CD4-positive, alpha-beta T cell (primary cell): Measurements from ENCODE around the gene SHROOM2. TPM values are rescaled to one million over a fixed set of nuclear protein-coding genes. Genes with fewer than 3 reads are reported as not detected.

Source experiments
- ATAC-seq: fragments of 200-7000 bp; cut with Tn5 transposase; one replicate; pipeline ENCODE4 v1.10.0; 2022; ENCODE audit warnings: mild to moderate bottlenecking; ENCODE audit not compliant: poor library complexity
- CTCF ChIA-PET: fragments of 350-600 bp; sonication (Branson Sonifier 250); formaldehyde crosslinking; loops from one replicate; lab custom pipeline; 2021; ENCODE audit warnings: antibody characterized with exemption, inconsistent platforms; lab: Charles Lee
- POLR2A ChIA-PET: fragments of 350-600 bp; sonication (Branson Sonifier 250); formaldehyde crosslinking; loops from one replicate; lab custom pipeline; 2021; ENCODE audit warnings: antibody characterized with exemption, inconsistent platforms; lab: Charles Lee
- DNase-seq, 14 experiments: peaks; one replicate each; pipeline ENCODE4 v3.0.0-alpha.2; 2013 to 2020; ENCODE audit warnings: mixed read lengths in 2 of 14
- H3K27ac ChIP-seq, 2 donors: one replicate each; pipeline versions ENCODE4 v1.5.1 to v1.7.0; 2013; ENCODE audit warnings: low read length in 2 of 2, low read depth in 1 of 2, mild to moderate bottlenecking in 1 of 2
- H3K27me3 ChIP-seq, 2 experiments: 1 replicate in 1 of 2; 2 replicates in 1 of 2; pipeline versions ENCODE4 v1.6.1 to v1.7.0; 2013; ENCODE audit warnings: low read length in 2 of 2, control low read depth in 1 of 2, mild to moderate bottlenecking in 1 of 2, moderate library complexity in 1 of 2; ENCODE audit not compliant: insufficient read depth in 2 of 2, control insufficient read depth in 1 of 2
- H3K36me3 ChIP-seq: one replicate; pipeline ENCODE4 v1.6.1; 2013; ENCODE audit warnings: low read length, control low read depth; ENCODE audit not compliant: insufficient read depth
- H3K4me1 ChIP-seq: one replicate; pipeline ENCODE4 v1.6.1; 2013; ENCODE audit warnings: low read length, control low read depth; ENCODE audit not compliant: insufficient read depth
- H3K4me3 ChIP-seq: one replicate; pipeline ENCODE4 v1.5.1; 2013; ENCODE audit warnings: mild to moderate bottlenecking, low read length, moderate library complexity
- H3K9me3 ChIP-seq, 2 experiments: 1 replicate in 1 of 2; 2 replicates in 1 of 2; pipeline versions ENCODE4 v1.6.1 to v1.7.0; 2013; ENCODE audit warnings: low read length in 2 of 2, mild to moderate bottlenecking in 2 of 2, control low read depth in 1 of 2, moderate library complexity in 1 of 2; ENCODE audit not compliant: control insufficient read depth in 1 of 2, insufficient read depth in 1 of 2
- H3K27ac Mint-ChIP-seq: one replicate; pipeline ENCODE4 v1.8.0; 2020; ENCODE audit warnings: mixed read lengths
- H3K27me3 Mint-ChIP-seq: one replicate; pipeline ENCODE4 v1.8.0; 2021; ENCODE audit warnings: mixed read lengths
- H3K36me3 Mint-ChIP-seq: one replicate; pipeline ENCODE4 v1.8.0; 2021; ENCODE audit warnings: low read depth, mixed read lengths
- H3K4me1 Mint-ChIP-seq: one replicate; pipeline ENCODE4 v1.8.0; 2021; ENCODE audit warnings: low read depth, mixed read lengths
- H3K4me3 Mint-ChIP-seq: one replicate; pipeline ENCODE4 v1.8.0; 2020; ENCODE audit warnings: mild to moderate bottlenecking, mixed read lengths
- H3K9me3 Mint-ChIP-seq: one replicate; pipeline ENCODE4 v1.8.0; 2020; ENCODE audit warnings: mixed read lengths
- intact Hi-C, 2 experiments: fragments of 100-400 bp; cut with DNase I in 1 of 2; cut with micrococcal nuclease in 1 of 2; formaldehyde crosslinking; loops; one replicate each; pipeline versions ENCODE4 v1.15.1 to v1.9.0; 2023 to 2025; cut with DNase I, micrococcal nuclease
- total RNA-seq, 174 experiments: library from RNA in 2 of 174; stranded (reverse) in 2 of 174; gene quantifications; one replicate each; pipeline ENCODE4 v1.2.3 and lab custom pipeline; 2021 to 2026
- TF ChIP-seq, protein P1 (sequence below): fragments of 200-600 bp; IDR thresholded peaks from one replicate; pipeline ENCODE4 v1.8.0; 2022; ENCODE audit warnings: antibody characterized with exemption, mild to moderate bottlenecking

SHROOM2 gene
- total RNA-seq, 2 experiments from 2014 or later = not detected

DNA sequence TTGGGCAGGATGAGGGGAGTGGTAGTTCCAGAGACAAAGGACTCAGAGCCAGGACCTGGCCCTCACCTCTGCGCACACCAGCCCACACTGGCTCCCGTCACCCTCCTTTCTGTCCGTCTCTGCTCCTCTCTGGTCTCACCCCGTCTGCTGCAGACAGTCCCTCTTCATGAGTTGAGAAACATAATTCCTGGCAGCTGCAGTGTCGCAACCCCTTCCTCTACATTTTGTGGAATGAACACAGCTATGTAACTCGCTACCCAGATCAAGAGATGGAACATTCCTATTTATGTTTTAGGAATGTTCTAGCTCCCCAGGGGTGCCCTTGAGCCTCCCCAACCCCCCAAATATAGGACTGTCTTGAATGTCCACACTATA is 59.3 kb downstream of the SHROOM2 start:
- no peaks in the 10 kb centered on the region for H3K9me3 Mint-ChIP-seq
- no peak overlapping the region for H3K4me3 Mint-ChIP-seq
- TF ChIP-seq, protein P1, sequence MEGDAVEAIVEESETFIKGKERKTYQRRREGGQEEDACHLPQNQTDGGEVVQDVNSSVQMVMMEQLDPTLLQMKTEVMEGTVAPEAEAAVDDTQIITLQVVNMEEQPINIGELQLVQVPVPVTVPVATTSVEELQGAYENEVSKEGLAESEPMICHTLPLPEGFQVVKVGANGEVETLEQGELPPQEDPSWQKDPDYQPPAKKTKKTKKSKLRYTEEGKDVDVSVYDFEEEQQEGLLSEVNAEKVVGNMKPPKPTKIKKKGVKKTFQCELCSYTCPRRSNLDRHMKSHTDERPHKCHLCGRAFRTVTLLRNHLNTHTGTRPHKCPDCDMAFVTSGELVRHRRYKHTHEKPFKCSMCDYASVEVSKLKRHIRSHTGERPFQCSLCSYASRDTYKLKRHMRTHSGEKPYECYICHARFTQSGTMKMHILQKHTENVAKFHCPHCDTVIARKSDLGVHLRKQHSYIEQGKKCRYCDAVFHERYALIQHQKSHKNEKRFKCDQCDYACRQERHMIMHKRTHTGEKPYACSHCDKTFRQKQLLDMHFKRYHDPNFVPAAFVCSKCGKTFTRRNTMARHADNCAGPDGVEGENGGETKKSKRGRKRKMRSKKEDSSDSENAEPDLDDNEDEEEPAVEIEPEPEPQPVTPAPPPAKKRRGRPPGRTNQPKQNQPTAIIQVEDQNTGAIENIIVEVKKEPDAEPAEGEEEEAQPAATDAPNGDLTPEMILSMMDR = no peak
- no peak overlapping the region for H3K27ac Mint-ChIP-seq
- Histone ChIP-seq H3K27ac (no peak overlapping the region), H3K27me3 (no peaks in the 10 kb centered on the region), H3K4me3 (no peak overlapping the region), H3K9me3 (no peaks in the 10 kb centered on the region), H3K36me3 (no peaks in the 10 kb centered on the region), H3K4me1 (no peaks in the 10 kb centered on the region)
- H3K4me1 Mint-ChIP-seq = no peaks in the 10 kb centered on the region
- intact Hi-C loops = no loop called here
- POLR2A ChIA-PET = no interaction called here
- DNase-seq = no peak
- H3K27me3 Mint-ChIP-seq = peaks cover 13% of the 10 kb centered on the region
- H3K36me3 Mint-ChIP-seq = no peaks in the 10 kb centered on the region
- CTCF ChIA-PET = no interaction called here
- no peak for ATAC-seq

DNA sequence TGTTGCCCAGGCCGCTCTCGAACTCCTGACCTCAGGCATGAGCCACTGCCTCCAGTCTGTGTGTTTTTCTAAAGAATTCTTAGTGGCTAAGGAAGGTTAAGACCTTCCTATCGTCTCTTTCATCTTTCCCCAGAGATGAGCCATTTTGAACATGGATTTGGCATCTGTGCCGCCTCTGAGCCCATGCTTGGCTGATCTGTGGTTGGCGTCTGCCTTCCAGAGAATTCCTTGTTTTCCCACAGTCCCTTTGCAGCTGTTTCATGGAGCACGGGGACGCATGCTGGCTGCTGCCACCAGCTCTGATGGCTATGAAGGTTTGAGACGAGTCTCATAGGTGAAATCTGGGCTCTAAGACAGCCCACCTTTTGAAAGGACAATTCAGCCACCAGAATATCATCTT is 60.4 kb downstream of the SHROOM2 start:
- no peak overlapping the region for H3K27ac Mint-ChIP-seq
- Histone ChIP-seq H3K36me3 (no peaks in the 10 kb centered on the region), H3K27me3 (no peaks in the 10 kb centered on the region), H3K27ac (no peak overlapping the region), H3K9me3 (no peaks in the 10 kb centered on the region), H3K4me3 (no peak overlapping the region), H3K4me1 (no peaks in the 10 kb centered on the region)
- ChIA-PET POLR2A (no interaction called here), CTCF (no interaction called here)
- DNase-seq (no peak), ATAC-seq (no peak)
- H3K4me1 Mint-ChIP-seq = no peaks in the 10 kb centered on the region
- H3K4me3 Mint-ChIP-seq = no peak overlapping the region
- H3K27me3 Mint-ChIP-seq = peaks cover 9% of the 10 kb centered on the region
- TF ChIP-seq, protein P1 = no peak
- H3K36me3 Mint-ChIP-seq = no peaks in the 10 kb centered on the region
- H3K9me3 Mint-ChIP-seq = no peaks in the 10 kb centered on the region
- intact Hi-C loops = no loop called here

DNA sequence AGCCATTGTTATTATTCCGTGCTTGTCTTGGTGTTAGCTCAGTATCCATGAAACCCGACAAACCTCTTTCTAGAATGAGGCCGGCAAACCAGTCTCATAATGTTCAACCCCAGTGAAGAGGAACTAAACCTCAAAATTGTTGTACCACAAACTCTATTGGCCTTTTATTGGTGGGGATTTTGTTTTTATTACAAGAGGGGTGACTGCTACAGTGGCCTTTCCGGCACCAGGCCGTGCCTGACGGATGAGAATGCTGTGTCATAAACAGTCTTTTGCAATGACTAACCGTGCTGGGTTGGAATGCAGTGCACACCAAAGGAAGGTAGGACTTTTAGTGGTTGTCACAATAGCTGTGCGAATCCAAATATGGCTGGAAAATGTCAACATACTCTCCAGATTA is 60.8 kb downstream of the SHROOM2 start:
- TF ChIP-seq, protein P1 = no peak
- H3K4me3 ChIP-seq = no peak overlapping the region
- intact Hi-C loops = no loop called here
- no peaks in the 10 kb centered on the region for H3K4me1 ChIP-seq
- H3K36me3 ChIP-seq = no peaks in the 10 kb centered on the region
- DNase-seq (no peak), ATAC-seq (no peak)
- no peaks in the 10 kb centered on the region for H3K9me3 Mint-ChIP-seq
- H3K4me3 Mint-ChIP-seq = no peak overlapping the region
- H3K36me3 Mint-ChIP-seq = no peaks in the 10 kb centered on the region
- H3K27me3 Mint-ChIP-seq = peaks cover 9% of the 10 kb centered on the region
- ChIA-PET POLR2A (no interaction called here), CTCF (no interaction called here)
- no peaks in the 10 kb centered on the region for H3K27me3 ChIP-seq
- no peak overlapping the region for H3K27ac ChIP-seq
- H3K27ac Mint-ChIP-seq = no peak overlapping the region
- no peaks in the 10 kb centered on the region for H3K9me3 ChIP-seq
- no peaks in the 10 kb centered on the region for H3K4me1 Mint-ChIP-seq
